ENCODE data around the gene SLC49A3.

The SLC49A3 gene

DNA sequence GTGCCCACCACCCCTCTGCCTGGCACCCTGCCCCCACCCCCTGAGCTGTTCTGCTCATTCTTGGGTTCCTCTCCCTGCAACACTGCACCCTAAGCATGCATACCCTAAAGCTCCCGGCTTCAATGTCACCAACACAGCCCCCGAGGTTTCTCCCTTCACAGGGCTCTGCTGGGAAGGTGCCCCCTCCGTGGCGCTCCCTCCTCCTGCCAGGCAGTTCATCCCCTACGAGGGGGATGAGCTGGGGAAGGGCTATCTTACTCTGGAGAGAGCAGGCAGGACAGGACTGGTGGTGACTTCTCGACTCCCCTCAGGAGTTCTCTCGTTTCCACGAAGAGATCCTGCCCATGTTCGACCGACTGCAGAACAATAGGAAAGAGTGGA is 21.4 kb downstream of the SLC49A3 start:
- DNase-seq: no peak

DNA sequence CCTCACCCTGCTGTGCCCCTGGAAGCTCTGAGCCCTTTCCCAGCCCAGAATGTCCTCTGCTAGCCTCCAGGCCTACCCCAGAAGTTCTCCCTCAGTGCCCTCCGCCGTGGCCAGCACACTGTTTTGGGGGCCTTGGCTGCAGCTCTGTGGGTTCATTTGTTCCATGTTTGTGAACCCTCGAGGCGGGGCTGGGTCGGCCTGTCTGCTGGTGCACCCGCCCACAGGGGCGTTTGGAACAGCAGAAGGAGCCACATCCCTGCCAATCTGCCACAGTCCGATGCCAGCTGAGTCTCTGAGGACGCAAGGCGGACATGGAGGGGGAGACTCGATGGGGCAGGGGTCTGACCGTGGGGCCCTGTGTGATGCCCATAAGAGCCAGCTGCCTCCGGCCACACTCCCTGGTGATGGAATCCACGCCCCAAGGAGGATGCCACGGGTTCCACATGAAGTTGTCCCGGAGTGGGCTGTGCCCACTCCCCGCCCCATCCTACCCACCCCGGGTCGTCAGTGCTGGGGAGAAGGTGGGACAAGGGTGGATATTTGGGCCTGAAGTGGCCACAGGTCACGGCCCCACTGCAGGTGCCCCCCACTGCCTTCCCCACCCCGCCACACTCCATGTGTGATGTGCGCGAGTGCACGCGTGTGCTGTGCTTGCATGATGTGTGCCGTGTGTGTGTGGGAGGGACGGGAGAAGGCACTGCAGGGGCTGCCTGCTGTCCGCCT is 22.0 kb downstream of the SLC49A3 start:
- no peak for DNase-seq

- no peak for DNase-seq
These were observed 22.5 kb downstream of the SLC49A3 start for GRCh38 chr4:666436-666810.

- peak in 4 of 58 donors; percentile 28 to 68 (median 42) for DNase-seq
These were observed 23.1 kb downstream of the SLC49A3 start for GRCh38 chr4:665751-666435.

GRCh38 chr4:665381-665750 is 23.6 kb downstream of the SLC49A3 start:
- no peak for DNase-seq

DNA sequence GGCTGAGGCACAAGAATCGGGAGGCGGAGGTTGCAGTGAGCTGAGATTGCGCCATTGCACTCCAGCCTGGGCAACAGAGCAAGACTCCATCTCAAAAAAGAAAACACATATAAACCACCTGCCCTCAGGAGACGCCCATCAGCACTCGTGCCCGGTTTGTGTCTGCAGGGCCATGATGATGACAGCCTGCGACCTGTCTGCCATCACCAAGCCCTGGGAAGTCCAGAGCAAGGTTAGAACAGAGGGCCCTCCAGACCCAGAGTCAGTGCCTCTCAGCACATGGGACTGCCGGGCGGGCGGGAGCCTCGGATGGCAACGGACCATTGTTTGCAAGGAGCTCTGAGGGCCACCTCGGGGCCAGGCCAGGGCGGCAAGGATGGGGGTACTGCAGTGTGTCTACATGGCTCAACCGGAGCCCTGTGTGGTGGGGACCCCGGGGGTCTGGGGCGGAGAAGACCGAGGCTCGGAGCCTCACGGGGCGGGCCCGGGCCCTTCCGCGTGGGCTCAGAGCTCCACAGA is 24.2 kb downstream of the SLC49A3 start:
- DNase-seq: no peak

- DNase-seq: peak in 21 of 58 donors; percentile 14 to 71 (median 34)
These were observed 25.2 kb downstream of the SLC49A3 start for GRCh38 chr4:663438-664428.

DNA sequence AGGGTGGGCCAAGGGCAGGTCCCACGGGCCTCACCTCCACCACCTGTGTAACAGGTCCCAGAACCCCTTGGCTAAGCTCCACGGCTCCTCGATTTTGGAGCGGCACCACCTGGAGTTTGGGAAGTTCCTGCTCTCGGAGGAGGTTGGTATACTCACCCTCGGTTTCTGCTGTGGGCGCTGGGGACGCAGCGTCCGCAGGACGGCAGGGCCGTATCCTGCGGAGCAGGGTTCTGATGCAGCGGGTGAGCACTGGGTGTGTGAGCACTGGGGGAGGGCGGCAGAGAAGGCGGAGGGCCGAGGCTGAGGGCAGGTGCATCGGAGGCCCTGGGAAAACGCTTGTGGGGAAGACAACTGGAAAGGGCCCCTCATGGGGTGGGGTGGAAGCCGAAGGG is 25.9 kb downstream of the SLC49A3 start:
- no peak for DNase-seq

- DNase-seq: no peak
These were observed 26.8 kb downstream of the SLC49A3 start for GRCh38 chr4:661881-662761.

- DNase-seq: no peak
These were observed 27.7 kb downstream of the SLC49A3 start for GRCh38 chr4:661231-661630.

GRCh38 chr4:660401-660800 is 28.6 kb downstream of the SLC49A3 start:
- no peak for DNase-seq

DNA sequence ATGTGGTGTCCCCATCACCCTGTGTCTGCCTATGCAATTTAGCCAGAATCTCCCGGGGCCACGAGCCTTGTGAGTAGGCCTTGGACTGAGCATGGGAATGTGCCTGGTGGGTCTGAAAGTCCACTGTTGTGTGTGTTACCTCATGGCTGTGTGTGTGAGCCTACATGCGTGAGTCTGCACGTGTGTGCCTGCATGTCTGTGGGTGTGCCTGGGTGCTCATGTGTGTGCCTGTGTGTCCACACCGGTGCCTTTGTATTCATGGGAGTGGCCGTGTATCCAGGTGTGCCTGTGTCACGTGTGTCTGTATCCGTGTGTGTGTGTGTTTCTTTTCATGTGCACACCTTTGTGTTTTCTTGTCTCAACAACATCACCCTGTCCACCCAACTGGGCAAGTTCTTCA is 29.1 kb downstream of the SLC49A3 start:
- no peak for DNase-seq

GRCh38 chr4:658681-659667 is 30.0 kb downstream of the SLC49A3 start:
- DNase-seq: no peak

DNA sequence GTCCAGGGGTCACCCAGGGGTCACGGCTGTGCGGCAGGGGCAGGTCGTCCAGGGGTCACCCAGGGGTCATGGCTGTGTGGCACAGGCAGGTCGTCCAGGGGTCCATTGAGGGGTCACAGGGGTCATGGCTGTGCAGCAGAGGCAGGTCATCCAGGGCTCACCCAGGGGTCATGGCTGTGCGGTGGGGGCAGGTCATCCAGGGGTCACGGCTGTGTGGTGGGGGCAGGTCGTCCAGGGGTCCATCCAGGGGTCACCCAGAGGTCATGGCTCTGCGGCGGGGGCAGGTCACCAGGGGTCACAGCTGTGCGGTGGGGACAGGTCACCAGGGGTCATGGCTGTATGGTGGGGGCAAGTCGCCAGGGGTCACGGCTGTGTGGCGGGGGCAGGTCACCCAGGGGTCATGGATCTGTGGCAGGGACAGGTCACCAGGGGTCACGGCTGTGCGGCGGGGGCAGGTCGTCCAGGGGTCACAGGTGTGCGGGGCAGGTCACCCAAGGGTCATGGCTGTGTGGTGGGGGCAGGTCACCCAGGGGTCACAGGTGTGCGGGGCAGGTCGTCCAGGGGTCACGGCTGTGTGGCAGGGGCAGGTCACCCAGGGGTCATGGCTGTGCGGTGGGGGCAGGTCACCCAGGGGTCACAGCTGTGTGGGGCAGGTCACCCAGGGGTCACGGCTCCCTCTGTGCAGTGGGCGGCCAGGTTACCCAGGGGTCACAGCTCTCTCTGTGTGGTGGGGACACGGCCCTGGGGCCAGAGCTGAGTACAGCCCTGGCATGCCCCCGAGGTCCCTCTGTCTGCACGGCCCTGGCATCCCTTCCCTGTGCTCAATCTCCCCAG is 30.9 kb downstream of the SLC49A3 start:
- DNase-seq: no peak

- DNase-seq: no peak
These were observed 31.6 kb downstream of the SLC49A3 start for GRCh38 chr4:657338-657833.

DNA sequence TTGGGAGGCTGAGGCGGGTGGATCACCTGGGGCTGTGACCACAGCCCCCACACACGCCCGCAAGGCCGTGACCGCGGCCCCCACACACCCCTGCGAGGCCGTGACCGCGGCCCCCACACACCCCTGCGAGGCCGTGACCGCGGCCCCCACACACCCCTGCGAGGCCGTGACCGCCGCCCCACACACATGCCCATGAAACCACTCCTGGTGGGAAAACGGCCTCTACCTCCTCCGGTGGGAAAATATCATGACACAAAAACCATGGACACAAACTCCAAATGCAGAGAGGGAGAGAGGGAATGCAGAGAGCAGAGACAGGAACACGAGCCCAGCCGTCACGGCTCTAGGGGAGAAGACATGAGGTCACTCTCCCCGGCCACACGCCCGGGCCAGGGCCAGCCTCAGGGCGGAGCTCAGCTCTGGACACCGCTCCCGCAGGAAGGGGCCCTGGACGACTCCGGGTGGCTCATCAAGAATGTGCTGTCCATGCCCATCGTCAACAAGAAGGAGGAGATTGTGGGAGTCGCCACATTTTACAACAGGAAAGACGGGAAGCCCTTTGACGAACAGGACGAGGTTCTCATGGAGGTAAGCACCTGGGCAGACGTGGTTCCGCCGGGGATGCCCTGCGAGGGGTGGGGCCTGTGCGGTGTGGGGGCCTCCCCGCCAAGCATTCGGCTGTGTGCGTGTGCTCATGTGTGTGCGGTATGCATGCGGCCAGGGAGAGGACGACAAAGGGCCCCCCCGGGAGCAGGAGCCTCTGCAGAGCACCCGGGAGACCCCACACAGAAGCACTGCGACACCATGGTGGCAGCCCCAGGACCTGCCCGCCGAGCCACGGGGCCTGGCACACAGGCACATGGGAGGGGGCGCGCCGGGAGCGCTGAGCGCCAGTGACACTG is 32.3 kb downstream of the SLC49A3 start:
- no peak for DNase-seq
